ENCODE results near the gene KCNQ1. TPM values are rescaled to one million over a fixed set of nuclear protein-coding genes. Genes with fewer than 3 reads are reported as not detected.

Gene KCNQ1
- total and polyA plus RNA-seq, 8 donors, result 14.0 to 61.1 (median 46.7) TPM

DNA sequence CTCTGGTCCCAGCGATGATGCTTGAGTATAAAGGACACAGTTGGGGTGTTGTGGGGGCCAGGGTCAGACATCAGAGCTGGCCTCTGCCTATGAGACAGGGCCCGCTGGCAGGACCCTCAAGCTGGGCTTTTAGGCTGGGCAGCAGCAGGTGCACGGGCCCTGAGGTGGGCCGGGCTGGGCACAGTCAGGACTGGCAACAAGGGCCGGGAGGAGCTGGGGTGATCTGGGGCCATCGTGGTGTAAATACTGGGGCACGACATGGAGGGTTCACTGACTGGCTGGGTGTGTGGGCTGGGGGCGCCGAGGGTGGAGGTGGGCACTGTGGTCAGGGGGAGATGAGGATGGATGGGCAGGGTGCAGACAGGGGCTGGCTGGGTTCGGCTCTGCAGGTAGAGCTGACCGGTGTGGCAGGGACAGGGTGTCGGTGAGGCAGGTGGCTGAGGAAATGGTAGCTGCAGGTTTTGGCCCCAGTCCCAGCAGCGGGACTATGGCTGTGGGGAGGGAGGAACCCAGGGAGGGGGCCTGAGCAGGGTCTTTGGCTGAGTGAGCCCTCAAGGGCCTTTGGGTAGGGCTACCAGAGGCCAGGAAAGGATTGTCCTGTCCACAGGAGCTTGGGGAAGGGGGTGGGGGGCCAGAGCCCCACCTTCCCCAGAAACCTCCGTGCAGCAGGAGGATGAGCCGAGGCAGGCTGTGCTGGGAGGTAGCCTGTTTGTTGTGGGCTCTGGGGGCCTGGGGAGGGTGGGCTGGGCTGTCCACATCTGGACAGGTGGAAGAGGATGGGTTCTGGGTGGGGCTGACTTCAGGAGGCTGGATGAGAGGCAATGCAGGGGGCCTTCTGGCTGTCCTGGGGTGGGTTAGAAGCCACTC, 81.4 kb downstream of the KCNQ1 start:
- Histone ChIP-seq H3K9me3 (no peaks in the 10 kb centered on the region), H3K4me1 (peaks cover 6 to 11% (median 9%) of the 10 kb centered on the region in 3 donors), H3K27me3 (no peaks in the 10 kb centered on the region), H3K27ac (peak overlapping the region in 2 of 4 donors; percentile 22 to 46), H3K36me3 (no peaks in the 10 kb centered on the region), H3K4me3 (no peak overlapping the region)
- FAIRE-seq (no peak), DNase-seq (peak; percentile 2 to 66 (median 26)), ATAC-seq (no peak)
- TF ChIP-seq, protein P1, sequence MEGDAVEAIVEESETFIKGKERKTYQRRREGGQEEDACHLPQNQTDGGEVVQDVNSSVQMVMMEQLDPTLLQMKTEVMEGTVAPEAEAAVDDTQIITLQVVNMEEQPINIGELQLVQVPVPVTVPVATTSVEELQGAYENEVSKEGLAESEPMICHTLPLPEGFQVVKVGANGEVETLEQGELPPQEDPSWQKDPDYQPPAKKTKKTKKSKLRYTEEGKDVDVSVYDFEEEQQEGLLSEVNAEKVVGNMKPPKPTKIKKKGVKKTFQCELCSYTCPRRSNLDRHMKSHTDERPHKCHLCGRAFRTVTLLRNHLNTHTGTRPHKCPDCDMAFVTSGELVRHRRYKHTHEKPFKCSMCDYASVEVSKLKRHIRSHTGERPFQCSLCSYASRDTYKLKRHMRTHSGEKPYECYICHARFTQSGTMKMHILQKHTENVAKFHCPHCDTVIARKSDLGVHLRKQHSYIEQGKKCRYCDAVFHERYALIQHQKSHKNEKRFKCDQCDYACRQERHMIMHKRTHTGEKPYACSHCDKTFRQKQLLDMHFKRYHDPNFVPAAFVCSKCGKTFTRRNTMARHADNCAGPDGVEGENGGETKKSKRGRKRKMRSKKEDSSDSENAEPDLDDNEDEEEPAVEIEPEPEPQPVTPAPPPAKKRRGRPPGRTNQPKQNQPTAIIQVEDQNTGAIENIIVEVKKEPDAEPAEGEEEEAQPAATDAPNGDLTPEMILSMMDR (IDR thresholded peaks at IDR 0.05), result no peak
- WGBS, 2 donors, result 85 to 90% methylated on average over 15 of the region's 15 CpGs
- intact Hi-C loops (cut with DNase I), result no loop called here

DNA sequence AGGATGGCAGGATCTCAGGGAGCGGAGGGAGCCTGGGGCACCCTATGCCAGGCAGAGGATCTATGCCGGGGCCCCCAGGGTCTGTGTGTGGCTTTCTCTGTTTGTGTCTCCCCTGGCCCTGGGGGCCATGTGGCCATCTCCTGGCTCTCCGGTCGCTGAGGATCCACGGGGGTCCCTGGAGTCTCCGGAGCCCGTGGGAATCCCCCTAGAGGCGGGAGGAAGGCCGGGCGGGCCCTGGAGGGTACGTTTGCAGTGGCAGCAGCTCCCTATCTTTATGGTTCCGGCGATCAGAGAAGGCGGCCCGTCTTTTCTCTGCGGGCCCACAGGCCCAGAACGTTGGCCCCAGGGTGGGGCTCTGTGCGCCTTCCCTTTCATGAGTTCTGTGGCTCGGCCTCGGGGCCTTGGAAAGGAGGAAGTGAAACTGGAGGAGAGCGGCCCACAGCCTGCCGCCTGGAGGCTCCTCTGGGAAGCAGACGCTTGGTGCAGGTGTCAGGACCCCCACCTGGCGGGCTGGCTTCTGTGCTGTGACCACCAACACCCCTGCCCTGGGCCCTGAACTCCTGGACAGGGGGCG, 82.1 kb downstream of the KCNQ1 start:
- Histone ChIP-seq H3K27me3 (no peaks in the 10 kb centered on the region), H3K9me3 (no peaks in the 10 kb centered on the region), H3K36me3 (no peaks in the 10 kb centered on the region), H3K4me3 (no peak overlapping the region), H3K4me1 (peaks cover 6 to 11% (median 9%) of the 10 kb centered on the region in 3 donors), H3K27ac (peak overlapping the region in 2 of 4 donors; percentile 22 to 46)
- peak; percentile 2 to 74 (median 36) for DNase-seq
- TF ChIP-seq, protein P1 (IDR thresholded peaks at IDR 0.05), result no peak
- ATAC-seq, result peak in 3 of 4 donors; percentile 23 to 45 (median 44)
- intact Hi-C loops (cut with DNase I), result no loop called here
- WGBS, 2 donors, result 72 to 78% methylated on average over 25 of the region's 25 CpGs
- no peak for FAIRE-seq

DNA sequence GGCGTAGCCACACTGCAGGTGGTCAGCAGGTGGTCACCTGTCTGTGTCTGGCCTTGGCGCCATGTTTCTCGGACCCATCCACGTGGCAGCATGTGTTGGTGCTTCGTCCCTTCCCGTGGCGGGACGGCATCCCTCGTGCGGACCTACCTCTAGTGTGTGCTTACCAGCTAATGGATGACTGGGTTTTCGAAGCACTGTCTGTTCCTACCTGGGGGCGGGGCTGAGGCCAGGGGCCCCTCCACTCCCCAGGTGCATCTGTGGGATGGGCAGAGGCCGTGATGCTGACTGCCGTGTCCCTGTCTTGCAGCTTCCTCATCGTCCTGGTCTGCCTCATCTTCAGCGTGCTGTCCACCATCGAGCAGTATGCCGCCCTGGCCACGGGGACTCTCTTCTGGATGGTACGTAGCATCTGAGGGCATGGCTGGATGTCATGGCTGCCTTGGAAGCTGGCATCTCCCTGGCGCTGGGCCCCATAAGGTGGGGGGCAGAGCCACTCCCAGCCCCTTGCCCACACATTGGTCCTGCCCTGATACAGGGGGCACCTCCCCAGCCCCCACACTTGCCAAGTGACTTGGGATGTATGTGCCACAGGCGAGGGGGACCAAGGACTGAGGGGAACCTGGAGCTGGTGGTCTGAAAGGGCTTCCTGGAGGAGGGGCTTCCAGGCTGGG, 82.9 kb downstream of the KCNQ1 start:
- DNase-seq (peak in 5 of 6 donors; percentile 11 to 58 (median 21)), FAIRE-seq (no peak), ATAC-seq (no peak)
- H3K9me3 ChIP-seq, result no peaks in the 10 kb centered on the region
- H3K27me3 ChIP-seq, result no peaks in the 10 kb centered on the region
- peaks cover 6 to 11% (median 9%) of the 10 kb centered on the region in 3 donors for H3K4me1 ChIP-seq
- TF ChIP-seq, protein P1 (IDR thresholded peaks at IDR 0.05), result no peak
- H3K4me3 ChIP-seq, result no peak overlapping the region
- intact Hi-C loops (cut with DNase I), result loop anchor here in 1 of 3 donors (2.0 kb wide), 1 partner anchor 97 kb away; no protein-coding TSS in a partner anchor
- H3K36me3 ChIP-seq, result no peaks in the 10 kb centered on the region
- H3K27ac ChIP-seq, result no peak overlapping the region
- 93 to 97% methylated on average over 22 of the region's 22 CpGs for WGBS, 2 donors

DNA sequence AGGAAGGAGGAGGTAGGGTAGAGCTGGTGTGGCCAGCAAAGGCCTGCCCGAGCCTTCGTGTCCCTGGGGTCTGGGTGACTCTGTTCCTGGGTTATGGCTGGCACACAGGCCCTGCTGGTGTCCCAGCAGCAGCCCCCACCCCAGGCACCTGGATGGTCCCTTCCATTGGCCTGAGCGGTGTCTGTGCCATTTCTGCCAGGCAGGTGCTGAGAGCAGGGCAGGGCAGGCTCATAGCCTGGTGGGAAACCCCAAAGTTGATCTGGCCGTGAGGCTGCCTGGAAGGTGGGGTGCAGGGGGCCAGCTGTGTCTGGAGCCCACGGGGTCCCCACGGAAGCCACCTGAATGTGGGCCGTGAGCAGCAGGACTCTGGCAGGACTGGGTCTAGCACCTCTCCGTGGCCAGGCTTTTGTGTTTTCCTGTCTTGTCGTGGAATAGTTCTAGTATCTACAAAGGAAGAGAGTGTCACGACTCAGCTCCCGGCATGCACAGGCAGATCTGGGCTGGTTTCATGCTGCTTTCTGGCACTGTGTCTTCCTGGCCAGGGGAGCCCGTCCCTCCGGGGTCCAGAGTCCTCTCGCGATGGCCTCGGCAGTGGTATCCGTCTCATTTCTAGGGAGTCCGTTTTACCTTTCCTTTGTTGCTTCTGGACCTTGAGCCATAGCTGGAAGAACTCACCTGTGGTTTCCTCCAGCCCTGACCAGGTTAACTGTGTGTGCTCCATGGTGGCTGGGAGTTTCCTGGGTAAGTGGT, 83.7 kb downstream of the KCNQ1 start:
- peak in 4 of 6 donors; percentile 8 to 51 (median 30) for DNase-seq
- intact Hi-C loops (cut with DNase I), result loop anchor here in 1 of 3 donors (2.0 kb wide), 1 partner anchor 98 kb away; no protein-coding TSS in a partner anchor

More for the DNA sequence above, 83.7 kb downstream of the KCNQ1 start:
- H3K4me1 ChIP-seq, result peaks cover 6 to 17% (median 9%) of the 10 kb centered on the region in 3 donors
- no peak overlapping the region for H3K27ac ChIP-seq
- FAIRE-seq (no peak), ATAC-seq (no peak)
- TF ChIP-seq, protein P1 (IDR thresholded peaks at IDR 0.05), result no peak
- no peaks in the 10 kb centered on the region for H3K27me3 ChIP-seq
- H3K36me3 ChIP-seq, result no peaks in the 10 kb centered on the region
- H3K9me3 ChIP-seq, result no peaks in the 10 kb centered on the region
- WGBS, 2 donors, result 84 to 86% methylated on average over 16 to 18 of the region's 18 CpGs
- H3K4me3 ChIP-seq, result no peak overlapping the region
